ENCODE results near the gene BCAR1.
"Not testable (repeated sequence)": the region's sequence is repeated elsewhere in the genome, so short reads cannot be mapped to it uniquely, and the experiment has no call there.

Gene BCAR1

DNA sequence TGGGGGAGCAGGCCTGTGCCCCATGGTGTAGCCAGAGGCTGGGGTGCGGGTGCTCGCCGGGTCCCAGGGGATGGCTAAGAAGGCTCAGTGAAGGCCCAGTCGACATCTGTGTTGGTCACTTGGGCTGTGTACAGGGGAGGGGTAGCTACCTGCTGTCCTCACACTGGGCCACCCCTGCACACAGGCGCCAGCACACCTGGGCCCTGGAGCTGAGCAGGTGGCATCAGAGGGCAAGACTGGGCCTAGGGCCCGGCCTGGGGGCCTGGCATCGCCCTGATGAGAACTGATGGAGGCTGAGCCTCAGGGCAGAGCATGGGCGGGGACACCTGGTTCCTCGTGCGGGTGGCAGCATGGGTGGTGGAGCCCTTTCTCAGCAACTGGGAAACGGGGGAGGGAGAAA is 43.6 kb downstream of the BCAR1 start:
- Histone ChIP-seq H3K9ac (ENCODE audit: low read depth, low read length) (no peak overlapping the region), H3K79me2 (ENCODE audit: insufficient read depth, low read length) (no peaks in the 10 kb centered on the region), H2AFZ (ENCODE audit: low read depth, low read length) (no peak overlapping the region), H3K4me3 (ENCODE audit: low read depth in 1 of 2, low read length in 2 of 2) (no peak overlapping the region), H3K27ac (ENCODE audit: low read length) (no peak overlapping the region), H3K36me3 (ENCODE audit: insufficient read depth, low read length) (no peaks in the 10 kb centered on the region), H4K20me1 (ENCODE audit: insufficient read depth, low read length) (no peaks in the 10 kb centered on the region), H3K27me3 (ENCODE audit: insufficient read depth, low read length, poor library complexity) (no peaks in the 10 kb centered on the region), H3K9me3 (ENCODE audit: insufficient read depth, low read length, severe bottlenecking) (no peaks in the 10 kb centered on the region), H3K4me2 (ENCODE audit: insufficient read depth, low read length) (no peak overlapping the region), H3K4me1 (ENCODE audit: insufficient read depth, low read length) (no peaks in the 10 kb centered on the region)
- DNase-seq (no peak), ATAC-seq (ENCODE audit: insufficient read depth, low read depth) (no peak)
- TF ChIP-seq EZH2 (IDR thresholded peaks at IDR 0.05; ENCODE audit: borderline replicate concordance, low read depth, low read length, severe bottlenecking): no peak
- no peak for TF ChIP-seq CTCF (IDR thresholded peaks at IDR 0.05; ENCODE audit: borderline replicate concordance, extremely low read depth, low read length, poor library complexity, severe bottlenecking)

GRCh38 chr16:75206749-75207451 is 44.5 kb downstream of the BCAR1 start, which contains the start of gene CTRB2:
CTRB2 (minus strand) TSS chr16:75207161; CDS start chr16:75207141, 20 bp downstream.
- DNase-seq (no peak), ATAC-seq (ENCODE audit: insufficient read depth, low read depth) (no peak)
- Histone ChIP-seq H3K4me2 (ENCODE audit: insufficient read depth, low read length) (no peak within 1 kb of the TSS), H3K27ac (ENCODE audit: low read length) (no peak within 1 kb of the TSS), H2AFZ (ENCODE audit: low read depth, low read length) (no peak within 1 kb of the TSS), H4K20me1 (ENCODE audit: insufficient read depth, low read length) (no peaks in the 10 kb centered on the region), H3K4me1 (ENCODE audit: insufficient read depth, low read length) (no peaks in the 10 kb centered on the region), H3K27me3 (ENCODE audit: insufficient read depth, low read length, poor library complexity) (no peaks in the 10 kb centered on the region), H3K36me3 (ENCODE audit: insufficient read depth, low read length) (no peaks in the 10 kb centered on the region), H3K9me3 (ENCODE audit: insufficient read depth, low read length, severe bottlenecking) (no peaks in the 10 kb centered on the region), H3K9ac (ENCODE audit: low read depth, low read length) (no peak within 1 kb of the TSS), H3K79me2 (ENCODE audit: insufficient read depth, low read length) (no peaks in the 10 kb centered on the region), H3K4me3 (ENCODE audit: low read depth in 1 of 2, low read length in 2 of 2) (no peak within 1 kb of the TSS)
- TF ChIP-seq EZH2 (IDR thresholded peaks at IDR 0.05; ENCODE audit: borderline replicate concordance, low read depth, low read length, severe bottlenecking): no peak
- no peak for TF ChIP-seq CTCF (IDR thresholded peaks at IDR 0.05; ENCODE audit: borderline replicate concordance, extremely low read depth, low read length, poor library complexity, severe bottlenecking)

DNA sequence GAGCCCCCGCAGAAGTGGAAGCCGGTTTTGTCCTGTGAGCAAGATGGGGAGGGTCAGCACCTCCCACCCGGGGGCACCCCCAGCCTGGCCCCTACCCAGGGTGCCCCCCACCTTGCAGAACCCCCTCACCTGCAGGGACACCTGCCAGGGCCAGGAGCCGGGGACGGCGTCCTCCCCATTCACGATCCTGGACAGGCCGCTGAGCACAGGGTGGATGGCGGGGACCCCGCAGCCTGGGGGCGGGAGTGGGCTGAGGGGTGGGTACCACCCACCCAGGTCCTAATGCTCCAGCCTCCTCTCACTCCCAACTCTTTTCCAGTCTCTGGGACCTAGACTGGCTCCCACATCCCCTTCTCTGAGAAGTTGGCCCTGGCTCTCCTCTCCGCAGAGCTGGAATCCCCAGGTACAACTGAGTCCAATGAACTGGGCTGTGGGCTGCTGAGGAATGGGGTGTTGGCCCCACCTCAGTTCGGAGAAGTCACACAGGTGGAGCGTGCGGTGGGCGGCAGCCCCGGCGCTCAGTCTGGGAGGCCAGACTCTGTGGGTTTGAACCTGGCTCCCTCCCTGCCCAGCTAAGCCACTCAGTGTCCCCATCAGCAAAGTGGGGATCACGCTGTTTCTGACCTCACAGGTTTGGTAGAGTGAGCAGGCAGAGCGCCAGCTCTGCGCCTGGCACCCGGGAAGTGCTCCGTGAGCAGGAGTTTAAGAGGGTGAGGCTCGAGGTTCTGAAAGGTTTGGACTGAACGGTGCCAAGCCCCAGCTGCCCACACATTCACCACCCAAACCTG is 45.3 kb downstream of the BCAR1 start:
- H3K4me3 ChIP-seq (ENCODE audit: low read depth in 1 of 2, low read length in 2 of 2); H3K4me2 ChIP-seq (ENCODE audit: insufficient read depth, low read length); H3K4me1 ChIP-seq (ENCODE audit: insufficient read depth, low read length); H3K79me2 ChIP-seq (ENCODE audit: insufficient read depth, low read length); H4K20me1 ChIP-seq (ENCODE audit: insufficient read depth, low read length); DNase-seq; H2AFZ ChIP-seq (ENCODE audit: low read depth, low read length); H3K9ac ChIP-seq (ENCODE audit: low read depth, low read length); H3K9me3 ChIP-seq (ENCODE audit: insufficient read depth, low read length, severe bottlenecking); ATAC-seq (ENCODE audit: insufficient read depth, low read depth); H3K36me3 ChIP-seq (ENCODE audit: insufficient read depth, low read length); H3K27ac ChIP-seq (ENCODE audit: low read length); H3K27me3 ChIP-seq (ENCODE audit: insufficient read depth, low read length, poor library complexity): not testable (repeated sequence)

- not testable (repeated sequence) for H3K79me2 ChIP-seq (ENCODE audit: insufficient read depth, low read length); H2AFZ ChIP-seq (ENCODE audit: low read depth, low read length); H3K36me3 ChIP-seq (ENCODE audit: insufficient read depth, low read length); H3K4me1 ChIP-seq (ENCODE audit: insufficient read depth, low read length); H3K4me2 ChIP-seq (ENCODE audit: insufficient read depth, low read length); DNase-seq; H3K27me3 ChIP-seq (ENCODE audit: insufficient read depth, low read length, poor library complexity); H3K9me3 ChIP-seq (ENCODE audit: insufficient read depth, low read length, severe bottlenecking); H3K9ac ChIP-seq (ENCODE audit: low read depth, low read length); H3K4me3 ChIP-seq (ENCODE audit: low read depth in 1 of 2, low read length in 2 of 2); ATAC-seq (ENCODE audit: insufficient read depth, low read depth); H4K20me1 ChIP-seq (ENCODE audit: insufficient read depth, low read length); H3K27ac ChIP-seq (ENCODE audit: low read length)
Observed at GRCh38 chr16:75205438-75205837, 46.0 kb downstream of the BCAR1 start.

- not testable (repeated sequence) for H3K9me3 ChIP-seq (ENCODE audit: insufficient read depth, low read length, severe bottlenecking); DNase-seq; H3K9ac ChIP-seq (ENCODE audit: low read depth, low read length); H3K79me2 ChIP-seq (ENCODE audit: insufficient read depth, low read length); H3K4me2 ChIP-seq (ENCODE audit: insufficient read depth, low read length); H3K4me1 ChIP-seq (ENCODE audit: insufficient read depth, low read length); H3K27ac ChIP-seq (ENCODE audit: low read length); H4K20me1 ChIP-seq (ENCODE audit: insufficient read depth, low read length); ATAC-seq (ENCODE audit: insufficient read depth, low read depth); H3K36me3 ChIP-seq (ENCODE audit: insufficient read depth, low read length); H2AFZ ChIP-seq (ENCODE audit: low read depth, low read length); H3K4me3 ChIP-seq (ENCODE audit: low read depth in 1 of 2, low read length in 2 of 2); H3K27me3 ChIP-seq (ENCODE audit: insufficient read depth, low read length, poor library complexity)
Observed at GRCh38 chr16:75204905-75205304, 46.5 kb downstream of the BCAR1 start.

All from DND-41 (cell line).